Liver (tissue), 9 donors: ENCODE results near the gene ALDH8A1. TPM values are rescaled to one million over a fixed set of nuclear protein-coding genes. Genes with fewer than 3 reads are reported as not detected.

ENCODE experiments used
- DNase-seq: peaks from one replicate; pipeline ENCODE4 v3.0.0-alpha.2; 2017; ENCODE audit warnings: low spot score
- H3K27ac ChIP-seq, 2 donors: one replicate each; pipeline ENCODE4 v1.7.0; 2013; ENCODE audit warnings: inconsistent platforms in 2 of 2, low read length in 2 of 2, control low read depth in 1 of 2, low read depth in 1 of 2, mild to moderate bottlenecking in 1 of 2
- H3K27me3 ChIP-seq, 4 donors: one replicate each; pipeline versions ENCODE4 v1.6.1 to v1.7.0; 2013; ENCODE audit warnings: low read length in 3 of 4, inconsistent platforms in 1 of 4, mild to moderate bottlenecking in 1 of 4, moderate library complexity in 1 of 4; ENCODE audit not compliant: control insufficient read depth in 4 of 4, insufficient read depth in 4 of 4
- H3K36me3 ChIP-seq, 4 donors: one replicate each; pipeline versions ENCODE4 v1.6.1 to v1.7.0; 2013; ENCODE audit warnings: low read length in 3 of 4, mild to moderate bottlenecking in 3 of 4, low read depth in 1 of 4, moderate library complexity in 1 of 4; ENCODE audit not compliant: control insufficient read depth in 4 of 4, insufficient read depth in 3 of 4
- H3K4me1 ChIP-seq, 4 donors: one replicate each; pipeline versions ENCODE4 v1.6.1 to v1.7.0; 2013; ENCODE audit warnings: low read length in 3 of 4, mild to moderate bottlenecking in 3 of 4, moderate library complexity in 1 of 4; ENCODE audit not compliant: control insufficient read depth in 4 of 4, insufficient read depth in 4 of 4
- H3K4me3 ChIP-seq, 3 donors: one replicate each; pipeline versions ENCODE4 v1.6.1 to v1.7.0; 2013; ENCODE audit warnings: low read length in 3 of 3, control low read depth in 1 of 3, low read depth in 1 of 3, mild to moderate bottlenecking in 1 of 3
- H3K9ac ChIP-seq, 2 donors: one replicate each; pipeline ENCODE4 v1.7.0; 2013; ENCODE audit warnings: low read length in 2 of 2, mild to moderate bottlenecking in 2 of 2, moderate library complexity in 2 of 2, control low read depth in 1 of 2, low read depth in 1 of 2
- H3K9me3 ChIP-seq, 4 donors: one replicate each; pipeline versions ENCODE4 v1.6.1 to v1.7.0; 2013; ENCODE audit warnings: low read length in 3 of 4; ENCODE audit not compliant: control insufficient read depth in 4 of 4
- ATF3 ChIP-seq: IDR thresholded peaks from 2 replicates; pipeline ENCODE4 v1.6.1; 2016; ENCODE audit warnings: antibody characterized with exemption
- CTCF ChIP-seq: fragments of 150-350 bp; IDR thresholded peaks from 2 replicates; pipeline ENCODE4 v1.5.1; 2017; ENCODE audit warnings: improper control_type of control experiment, low read depth, low read length; ENCODE audit not compliant: missing input control
- FOXA2 ChIP-seq: IDR thresholded peaks from 2 replicates; pipeline ENCODE4 v1.6.1; 2016; ENCODE audit warnings: antibody characterized with exemption
- JUND ChIP-seq, 2 donors: IDR thresholded peaks; 2 replicates each; pipeline ENCODE4 v1.6.1; 2016; ENCODE audit warnings: antibody characterized with exemption in 2 of 2
- MAX ChIP-seq: IDR thresholded peaks from 2 replicates; pipeline ENCODE4 v1.6.1; 2016; ENCODE audit warnings: antibody characterized with exemption
- RAD21 ChIP-seq, 2 donors: IDR thresholded peaks; 2 replicates each; pipeline ENCODE4 v1.6.1; 2016; ENCODE audit warnings: antibody characterized with exemption in 2 of 2, mild to moderate bottlenecking in 2 of 2
- REST ChIP-seq: IDR thresholded peaks from 2 replicates; pipeline ENCODE4 v1.6.1; 2016; ENCODE audit warnings: antibody characterized with exemption, mild to moderate bottlenecking
- SP1 ChIP-seq: IDR thresholded peaks from 2 replicates; pipeline ENCODE4 v1.6.1; 2018; ENCODE audit warnings: antibody characterized with exemption, mild to moderate bottlenecking
- TAF1 ChIP-seq: conservative IDR thresholded peaks from 2 replicates; pipeline ENCODE4 v1.6.1; 2016; ENCODE audit warnings: antibody characterized with exemption, mild to moderate bottlenecking
- WGBS: extraction: QIAGEN DNeasy Blood & Tissue Kit; methylation state at CpG from one replicate; pipeline ENCODE4 v1.1.7; 2013; 5-methylcytosine and 5-hydroxymethylcytosine counted together
- polyA plus RNA-seq, 2 donors: library from polyadenylated mRNA; stranded (reverse) in 1 of 2; unstranded in 1 of 2; fragments of 200-250 nt in 1 of 2; fragments of >200 nt in 1 of 2; fragmentation: Nextera tagmentation in 1 of 2; extraction: Ambion mirVana in 1 of 2; gene quantifications; one replicate each; pipeline versions ENCODE4 v1.2.1 to v1.2.3, GENCODE V29; 2013 to 2015
- total RNA-seq, 2 donors: library from RNA; depleted of rRNA; stranded (reverse); fragments of >200 nt; gene quantifications; one replicate each; pipeline ENCODE4 v1.2.3, GENCODE V29; 2014
- donor health status: healthy.
- donor health status: healthy.
- donor health status: healthy.
- donor health status: healthy.
- donor health status: healthy.

Gene ALDH8A1
- total and polyA plus RNA-seq, 4 donors: 73.0 to 255 (median 107) TPM

- DNase-seq: no peak
- Histone ChIP-seq H3K27me3 (no peaks in the 10 kb centered on the region), H3K27ac (no peak overlapping the region), H3K9ac (no peak overlapping the region), H3K36me3 (peaks cover 10 to 55% (median 41%) of the 10 kb centered on the region in 4 donors), H3K4me3 (no peak overlapping the region), H3K9me3 (no peaks in the 10 kb centered on the region), H3K4me1 (no peaks in the 10 kb centered on the region)
- TF ChIP-seq FOXA2: no peak
- WGBS: 93% methylated on average over 5 of the region's 5 CpGs
Measured at GRCh38 chr6:134921276-134921675, 28.6 kb downstream of the ALDH8A1 start.

GRCh38 chr6:134920422-134920821 is 29.5 kb downstream of the ALDH8A1 start:
- DNase-seq: no peak
- H3K9me3 ChIP-seq: no peaks in the 10 kb centered on the region
- peaks cover 13 to 57% (median 40%) of the 10 kb centered on the region in 4 donors for H3K36me3 ChIP-seq
- WGBS: 80% methylated on average over 2 of the region's 2 CpGs
- H3K4me3 ChIP-seq: no peak overlapping the region
- H3K27me3 ChIP-seq: no peaks in the 10 kb centered on the region
- no peak for TF ChIP-seq RAD21 (IDR thresholded peaks at IDR 0.05)
- H3K27ac ChIP-seq: no peak overlapping the region
- H3K9ac ChIP-seq: no peak overlapping the region
- no peaks in the 10 kb centered on the region for H3K4me1 ChIP-seq

GRCh38 chr6:134918418-134918961 is 31.4 kb downstream of the ALDH8A1 start:
- Histone ChIP-seq H3K4me1 (no peaks in the 10 kb centered on the region), H3K27me3 (no peaks in the 10 kb centered on the region), H3K36me3 (peaks cover 13 to 54% (median 31%) of the 10 kb centered on the region in 4 donors), H3K27ac (no peak overlapping the region), H3K4me3 (no peak overlapping the region), H3K9ac (no peak overlapping the region), H3K9me3 (no peaks in the 10 kb centered on the region)
- WGBS: 89% methylated on average over 17 of the region's 17 CpGs
- DNase-seq: no peak
- TF ChIP-seq SP1 (no peak), TAF1 (no peak), MAX (no peak), JUND (IDR thresholded peaks at IDR 0.05) (no peak), RAD21 (IDR thresholded peaks at IDR 0.05) (no peak), ATF3 (no peak), REST (no peak), FOXA2 (no peak), CTCF (no peak)
